Measurements from ENCODE around the gene CFAP61.

DNA sequence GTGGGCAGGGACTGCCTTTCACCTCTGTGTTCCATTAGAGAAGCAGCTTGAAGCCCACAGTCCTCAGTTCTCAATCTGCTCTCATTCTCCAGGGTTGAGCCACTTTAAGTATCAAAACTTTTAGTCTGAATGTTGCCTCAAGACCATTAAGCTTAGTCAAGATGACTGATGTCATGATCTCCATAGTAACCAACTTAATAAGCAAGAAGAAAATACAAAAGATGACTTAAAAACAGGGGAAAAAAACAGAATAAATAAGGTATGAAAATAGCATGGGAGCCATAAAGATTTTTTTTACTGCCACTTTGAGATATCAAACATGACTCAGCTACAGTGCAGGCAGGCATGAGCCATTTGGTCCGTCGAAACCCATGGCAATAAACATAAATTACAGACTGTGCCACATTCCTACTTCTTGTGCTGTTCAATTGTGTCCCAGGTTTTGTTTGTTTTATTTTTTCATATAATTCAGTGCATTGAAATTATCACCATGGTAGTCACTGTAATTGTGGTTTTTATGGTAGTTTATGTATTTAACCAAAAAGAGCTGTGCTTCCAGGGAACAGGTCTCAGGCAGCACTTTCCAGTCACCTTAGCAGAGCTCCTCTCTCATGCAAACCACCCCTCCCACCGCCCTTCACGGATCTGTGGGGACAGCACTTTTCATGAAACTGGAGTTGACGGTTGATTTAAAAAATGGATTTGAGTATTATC lies 159.1 kb downstream of the CFAP61 start:
- TF ChIP-seq JUNB (IDR thresholded peaks at IDR 0.05; ENCODE audit: unreplicated experiment) (no peak), EZH2phosphoT487 (IDR thresholded peaks at IDR 0.05; ENCODE audit: unreplicated experiment) (no peak), NANOG (IDR thresholded peaks at IDR 0.05; ENCODE audit: borderline replicate concordance) (no peak), EZH2 (IDR thresholded peaks at IDR 0.05; ENCODE audit: low read depth, unreplicated experiment) (no peak), POLR2AphosphoS5 (IDR thresholded peaks at IDR 0.05; ENCODE audit: low read depth) (no peak), ZNF114 (CRISPR knock-in tag; IDR thresholded peaks at IDR 0.05) (no peak), ZNF331 (CRISPR knock-in tag; IDR thresholded peaks at IDR 0.05; ENCODE audit: low read depth) (no peak)
- TF ChIP-seq, protein P1, sequence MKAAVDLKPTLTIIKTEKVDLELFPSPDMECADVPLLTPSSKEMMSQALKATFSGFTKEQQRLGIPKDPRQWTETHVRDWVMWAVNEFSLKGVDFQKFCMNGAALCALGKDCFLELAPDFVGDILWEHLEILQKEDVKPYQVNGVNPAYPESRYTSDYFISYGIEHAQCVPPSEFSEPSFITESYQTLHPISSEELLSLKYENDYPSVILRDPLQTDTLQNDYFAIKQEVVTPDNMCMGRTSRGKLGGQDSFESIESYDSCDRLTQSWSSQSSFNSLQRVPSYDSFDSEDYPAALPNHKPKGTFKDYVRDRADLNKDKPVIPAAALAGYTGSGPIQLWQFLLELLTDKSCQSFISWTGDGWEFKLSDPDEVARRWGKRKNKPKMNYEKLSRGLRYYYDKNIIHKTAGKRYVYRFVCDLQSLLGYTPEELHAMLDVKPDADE (IDR thresholded peaks at IDR 0.05): no peak
- TF ChIP-seq, protein P2, sequence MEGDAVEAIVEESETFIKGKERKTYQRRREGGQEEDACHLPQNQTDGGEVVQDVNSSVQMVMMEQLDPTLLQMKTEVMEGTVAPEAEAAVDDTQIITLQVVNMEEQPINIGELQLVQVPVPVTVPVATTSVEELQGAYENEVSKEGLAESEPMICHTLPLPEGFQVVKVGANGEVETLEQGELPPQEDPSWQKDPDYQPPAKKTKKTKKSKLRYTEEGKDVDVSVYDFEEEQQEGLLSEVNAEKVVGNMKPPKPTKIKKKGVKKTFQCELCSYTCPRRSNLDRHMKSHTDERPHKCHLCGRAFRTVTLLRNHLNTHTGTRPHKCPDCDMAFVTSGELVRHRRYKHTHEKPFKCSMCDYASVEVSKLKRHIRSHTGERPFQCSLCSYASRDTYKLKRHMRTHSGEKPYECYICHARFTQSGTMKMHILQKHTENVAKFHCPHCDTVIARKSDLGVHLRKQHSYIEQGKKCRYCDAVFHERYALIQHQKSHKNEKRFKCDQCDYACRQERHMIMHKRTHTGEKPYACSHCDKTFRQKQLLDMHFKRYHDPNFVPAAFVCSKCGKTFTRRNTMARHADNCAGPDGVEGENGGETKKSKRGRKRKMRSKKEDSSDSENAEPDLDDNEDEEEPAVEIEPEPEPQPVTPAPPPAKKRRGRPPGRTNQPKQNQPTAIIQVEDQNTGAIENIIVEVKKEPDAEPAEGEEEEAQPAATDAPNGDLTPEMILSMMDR (conservative IDR thresholded peaks at IDR 0.05; ENCODE audit: low read depth in 2 of 2): no peak
- TF ChIP-seq, protein P3, sequence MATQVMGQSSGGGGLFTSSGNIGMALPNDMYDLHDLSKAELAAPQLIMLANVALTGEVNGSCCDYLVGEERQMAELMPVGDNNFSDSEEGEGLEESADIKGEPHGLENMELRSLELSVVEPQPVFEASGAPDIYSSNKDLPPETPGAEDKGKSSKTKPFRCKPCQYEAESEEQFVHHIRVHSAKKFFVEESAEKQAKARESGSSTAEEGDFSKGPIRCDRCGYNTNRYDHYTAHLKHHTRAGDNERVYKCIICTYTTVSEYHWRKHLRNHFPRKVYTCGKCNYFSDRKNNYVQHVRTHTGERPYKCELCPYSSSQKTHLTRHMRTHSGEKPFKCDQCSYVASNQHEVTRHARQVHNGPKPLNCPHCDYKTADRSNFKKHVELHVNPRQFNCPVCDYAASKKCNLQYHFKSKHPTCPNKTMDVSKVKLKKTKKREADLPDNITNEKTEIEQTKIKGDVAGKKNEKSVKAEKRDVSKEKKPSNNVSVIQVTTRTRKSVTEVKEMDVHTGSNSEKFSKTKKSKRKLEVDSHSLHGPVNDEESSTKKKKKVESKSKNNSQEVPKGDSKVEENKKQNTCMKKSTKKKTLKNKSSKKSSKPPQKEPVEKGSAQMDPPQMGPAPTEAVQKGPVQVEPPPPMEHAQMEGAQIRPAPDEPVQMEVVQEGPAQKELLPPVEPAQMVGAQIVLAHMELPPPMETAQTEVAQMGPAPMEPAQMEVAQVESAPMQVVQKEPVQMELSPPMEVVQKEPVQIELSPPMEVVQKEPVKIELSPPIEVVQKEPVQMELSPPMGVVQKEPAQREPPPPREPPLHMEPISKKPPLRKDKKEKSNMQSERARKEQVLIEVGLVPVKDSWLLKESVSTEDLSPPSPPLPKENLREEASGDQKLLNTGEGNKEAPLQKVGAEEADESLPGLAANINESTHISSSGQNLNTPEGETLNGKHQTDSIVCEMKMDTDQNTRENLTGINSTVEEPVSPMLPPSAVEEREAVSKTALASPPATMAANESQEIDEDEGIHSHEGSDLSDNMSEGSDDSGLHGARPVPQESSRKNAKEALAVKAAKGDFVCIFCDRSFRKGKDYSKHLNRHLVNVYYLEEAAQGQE (IDR thresholded peaks at IDR 0.05; ENCODE audit: unreplicated experiment): no peak

Data from GM23338 (cell line).